Loucy (cell line): Measurements from ENCODE around the gene NCR2.

Experiments used
- EZH2phosphoT487 ChIP-seq: fragments of 200-600 bp; IDR thresholded peaks from 2 replicates; pipeline ENCODE4 v1.6.1; 2018; ENCODE audit warnings: antibody characterized with exemption, mild to moderate bottlenecking, moderate library complexity, borderline replicate concordance
- TF ChIP-seq, protein P1 (sequence below): fragments of 200-600 bp; sonication (generic); conservative IDR thresholded peaks from 2 replicates; pipeline ENCODE4 v1.5.1; 2014; ENCODE audit warnings: mild to moderate bottlenecking, antibody characterized with exemption, low read length

DNA sequence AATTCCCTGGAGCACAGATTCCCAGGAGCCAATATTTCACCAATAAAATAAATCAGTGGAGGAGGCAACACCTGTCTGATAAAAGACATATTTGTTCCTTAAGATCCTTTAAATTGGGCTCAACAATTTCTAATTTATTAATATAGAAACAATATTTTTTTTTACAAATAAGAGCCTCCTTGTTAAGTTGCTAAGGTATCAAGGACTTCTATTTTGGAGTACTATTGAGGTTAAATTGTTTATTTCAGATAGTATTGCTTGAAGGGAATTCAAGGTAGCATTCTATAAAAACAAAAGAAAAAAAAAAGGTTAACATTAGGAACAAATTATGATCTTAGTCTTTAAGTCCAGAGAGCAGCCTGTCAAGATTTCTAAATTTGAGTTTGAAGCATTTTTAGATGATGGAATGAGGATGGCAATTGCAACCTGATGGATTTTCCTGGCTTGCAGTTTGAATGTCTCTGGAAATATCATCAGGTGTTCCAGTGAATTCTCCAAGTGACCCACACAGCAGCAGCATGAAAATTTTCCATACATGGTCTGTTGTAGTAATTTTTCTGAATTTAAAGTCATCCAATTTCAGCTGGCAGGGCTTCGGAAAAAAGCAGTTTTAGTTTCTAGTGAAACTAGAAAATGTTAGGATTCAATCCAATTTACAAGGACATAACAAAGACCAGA is 19.3 kb upstream of the NCR2 start:
- TF ChIP-seq, protein P1, sequence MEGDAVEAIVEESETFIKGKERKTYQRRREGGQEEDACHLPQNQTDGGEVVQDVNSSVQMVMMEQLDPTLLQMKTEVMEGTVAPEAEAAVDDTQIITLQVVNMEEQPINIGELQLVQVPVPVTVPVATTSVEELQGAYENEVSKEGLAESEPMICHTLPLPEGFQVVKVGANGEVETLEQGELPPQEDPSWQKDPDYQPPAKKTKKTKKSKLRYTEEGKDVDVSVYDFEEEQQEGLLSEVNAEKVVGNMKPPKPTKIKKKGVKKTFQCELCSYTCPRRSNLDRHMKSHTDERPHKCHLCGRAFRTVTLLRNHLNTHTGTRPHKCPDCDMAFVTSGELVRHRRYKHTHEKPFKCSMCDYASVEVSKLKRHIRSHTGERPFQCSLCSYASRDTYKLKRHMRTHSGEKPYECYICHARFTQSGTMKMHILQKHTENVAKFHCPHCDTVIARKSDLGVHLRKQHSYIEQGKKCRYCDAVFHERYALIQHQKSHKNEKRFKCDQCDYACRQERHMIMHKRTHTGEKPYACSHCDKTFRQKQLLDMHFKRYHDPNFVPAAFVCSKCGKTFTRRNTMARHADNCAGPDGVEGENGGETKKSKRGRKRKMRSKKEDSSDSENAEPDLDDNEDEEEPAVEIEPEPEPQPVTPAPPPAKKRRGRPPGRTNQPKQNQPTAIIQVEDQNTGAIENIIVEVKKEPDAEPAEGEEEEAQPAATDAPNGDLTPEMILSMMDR = no peak
- TF ChIP-seq EZH2phosphoT487 = no peak
